Dedifferentiated amniotic fluid mesenchymal stem cell (primary cell): ENCODE results near the gene ZNF117.
"Not testable (repeated sequence)": the region's sequence is repeated elsewhere in the genome, so short reads cannot be mapped to it uniquely, and the experiment has no call there.

Source experiments
- DNase-seq: peaks from one replicate; pipeline ENCODE4 v3.0.0-alpha.2; 2016; ENCODE audit errors: extremely low spot score

Gene ZNF117

DNA sequence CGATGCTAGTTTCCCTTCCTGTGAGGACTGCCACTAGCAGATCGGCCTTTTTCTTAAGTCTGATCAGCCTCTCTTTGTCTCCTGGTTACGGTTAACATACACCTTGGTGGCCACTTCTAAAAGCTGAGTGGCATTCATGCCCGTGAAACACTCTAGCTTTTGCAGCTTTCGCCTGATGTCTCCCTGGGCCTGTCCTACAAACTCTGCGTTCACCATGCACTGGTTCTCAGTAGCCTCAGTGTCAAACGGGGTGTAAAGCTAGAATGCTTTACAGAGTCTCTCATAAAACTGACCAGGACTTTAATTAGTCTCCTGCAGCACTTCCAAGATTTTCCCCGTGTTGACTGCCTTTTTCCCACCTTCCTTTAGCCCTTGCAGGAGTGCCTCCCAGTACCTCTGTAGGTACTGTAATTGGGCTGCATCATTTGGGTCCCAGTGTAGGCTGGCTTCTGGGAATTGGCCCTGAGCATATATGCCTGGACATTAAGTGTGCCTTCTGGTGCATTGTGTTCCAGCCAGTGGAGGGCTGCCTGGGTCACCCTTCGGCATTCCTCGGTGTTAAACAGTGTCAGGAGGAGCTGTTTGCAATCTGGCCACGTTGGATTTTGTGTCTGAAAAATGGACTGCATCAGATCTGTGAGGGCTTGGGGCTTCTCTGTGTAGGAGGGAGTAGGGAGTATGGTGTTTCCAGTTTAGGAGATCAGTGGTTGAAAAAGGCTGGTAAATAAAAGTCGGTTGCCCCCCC lies 6.5 kb upstream of the ZNF117 start:
- DNase-seq, result no peak

- DNase-seq, result no peak
These were observed 5.5 kb upstream of the ZNF117 start for GRCh38 chr7:64996305-64996704.

GRCh38 chr7:64993901-64994300 lies 3.1 kb upstream of the ZNF117 start:
- DNase-seq, result no peak

DNA sequence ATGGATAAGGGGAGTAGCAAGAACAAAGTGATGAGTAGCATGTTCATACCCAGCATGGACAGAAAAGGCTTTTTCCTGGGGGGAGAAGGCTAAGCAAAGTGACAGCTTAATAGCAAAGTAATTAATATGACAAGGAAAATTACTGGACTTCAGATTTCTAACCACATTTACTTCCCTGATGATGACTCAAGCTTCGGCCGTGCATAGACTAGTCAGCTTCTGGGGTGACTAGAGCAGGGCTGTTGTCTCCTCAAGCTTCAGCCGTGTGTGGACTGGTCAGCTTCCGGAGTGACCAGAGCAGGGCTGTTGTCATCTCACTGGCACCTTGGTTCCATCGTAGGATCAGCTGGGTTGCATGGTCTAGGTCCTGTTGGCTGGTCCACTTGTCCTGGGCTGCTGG lies 2.1 kb upstream of the ZNF117 start:
- no peak for DNase-seq

DNA sequence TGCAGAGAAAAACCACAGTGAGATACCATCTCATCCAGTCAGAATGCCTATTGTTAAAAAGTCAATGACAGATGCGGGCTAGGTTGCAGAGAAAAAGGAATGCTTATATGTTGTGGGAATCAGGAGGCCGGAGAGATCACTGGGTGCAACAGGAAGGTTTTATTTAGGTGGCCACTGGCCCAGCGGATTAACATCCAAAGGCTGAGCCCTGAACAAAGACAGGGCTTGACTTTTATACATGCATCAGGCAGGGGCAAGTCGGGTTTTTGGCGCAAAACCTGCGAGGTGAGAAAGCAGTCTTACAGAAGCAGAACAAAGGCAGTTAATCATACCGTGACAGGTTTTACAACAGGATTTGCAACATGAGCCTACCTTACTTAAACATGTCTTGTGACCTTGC lies 620 bp downstream of the ZNF117 start:
- no peak for DNase-seq

GRCh38 chr7:64978497-64979203 lies 12.2 kb downstream of the ZNF117 start:
- no peak for DNase-seq

GRCh38 chr7:64965594-64965993 lies 25.2 kb downstream of the ZNF117 start:
- no peak for DNase-seq

GRCh38 chr7:64959072-64959747 lies 31.6 kb downstream of the ZNF117 start:
- DNase-seq, result no peak

GRCh38 chr7:64951250-64951848 lies 39.5 kb downstream of the ZNF117 start:
- DNase-seq, result peak; percentile 63

GRCh38 chr7:64950673-64951072 lies 40.2 kb downstream of the ZNF117 start:
- not testable (repeated sequence) for DNase-seq

DNA sequence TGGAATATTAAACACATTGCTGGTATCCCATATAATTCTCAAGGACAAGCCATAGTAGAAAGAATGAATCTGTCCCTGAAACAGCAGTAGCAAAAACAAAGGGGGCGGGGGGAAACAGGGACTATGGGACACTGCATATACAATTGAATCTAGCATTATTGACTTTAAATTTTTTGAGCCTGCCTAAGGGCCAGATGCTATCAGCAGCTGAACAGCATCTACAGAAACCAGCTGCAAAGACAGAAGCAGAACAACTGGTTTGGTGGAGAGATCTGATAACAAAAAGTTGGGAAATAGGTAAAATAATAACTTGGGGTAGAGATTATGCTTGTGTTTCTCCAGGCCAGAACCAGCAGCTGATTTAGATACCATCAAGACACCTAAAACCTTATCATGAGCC lies 42.1 kb downstream of the ZNF117 start:
- not testable (repeated sequence) for DNase-seq

GRCh38 chr7:64947252-64948000 lies 43.4 kb downstream of the ZNF117 start:
- no peak for DNase-seq

DNA sequence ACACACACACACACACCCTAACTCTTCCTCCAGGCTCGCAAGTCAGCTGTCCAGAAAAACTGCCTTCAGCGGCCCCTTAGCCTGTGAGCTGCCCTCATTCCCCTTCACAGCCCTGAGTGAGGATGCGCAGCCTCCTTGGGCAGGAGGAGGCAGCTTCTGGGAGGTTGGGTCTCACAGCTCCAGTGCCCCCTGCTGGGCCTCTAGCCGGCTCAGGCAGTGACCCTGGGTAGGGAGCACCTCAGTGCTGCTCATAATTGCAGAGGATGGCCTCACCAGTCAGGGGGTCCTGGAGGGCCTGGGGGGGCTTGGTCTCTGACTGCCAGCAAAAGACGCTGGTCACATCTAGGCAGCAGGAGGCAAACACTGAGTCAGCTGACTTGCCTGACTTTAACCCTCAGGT lies 44.1 kb downstream of the ZNF117 start:
- DNase-seq, result no peak

DNA sequence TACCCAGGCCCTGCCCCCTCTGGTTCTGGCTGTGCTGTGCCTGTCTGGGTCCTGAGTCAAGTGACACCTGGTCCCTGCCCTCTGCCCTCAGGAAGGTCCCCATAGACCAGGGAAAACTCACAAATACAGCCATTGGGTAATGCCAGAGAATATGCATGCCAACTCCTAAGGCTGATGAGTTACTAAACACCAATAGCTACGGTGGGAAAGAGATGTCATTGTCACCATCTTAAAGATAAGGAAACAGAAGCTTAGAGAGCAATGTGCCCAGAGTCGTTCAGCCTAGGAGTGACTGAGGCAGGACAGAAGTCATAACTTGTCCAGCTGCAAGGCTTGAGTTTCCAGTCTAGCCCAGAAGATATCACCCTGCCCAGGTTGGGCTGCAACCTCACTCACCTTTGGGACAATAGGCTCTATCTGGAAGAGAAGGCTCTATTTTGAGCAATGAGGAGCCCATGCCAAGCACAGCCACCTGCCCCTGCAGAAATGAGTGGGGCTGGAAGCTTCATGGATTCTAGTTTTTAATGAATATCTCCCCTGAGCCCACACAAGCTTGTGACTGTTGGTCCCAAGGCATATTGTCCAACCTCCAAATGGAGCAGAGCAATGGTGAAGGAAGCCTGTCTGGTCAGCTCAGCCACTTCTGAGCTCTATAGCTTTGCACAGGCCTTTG lies 45.2 kb downstream of the ZNF117 start:
- no peak for DNase-seq

GRCh38 chr7:64944667-64945502 lies 46.0 kb downstream of the ZNF117 start:
- not testable (repeated sequence) for DNase-seq

DNA sequence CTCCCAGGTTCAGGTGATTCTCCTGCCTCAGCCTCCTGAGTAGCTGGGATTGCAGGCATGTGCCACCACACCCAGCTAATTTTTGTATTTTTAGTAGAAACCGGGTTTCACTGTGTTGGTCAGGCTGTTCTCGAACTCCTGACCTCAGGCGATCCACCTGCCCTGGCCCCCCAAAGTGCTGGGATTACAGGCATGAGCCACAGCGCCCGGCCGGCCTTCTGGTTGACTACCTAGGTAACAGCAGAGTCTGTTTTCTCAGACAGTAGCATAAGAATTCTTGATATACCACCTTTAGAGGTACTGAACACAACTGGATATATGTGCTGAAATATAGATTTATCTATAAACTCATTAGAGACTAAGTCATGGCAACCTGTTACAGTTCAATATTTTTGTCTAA lies 50.8 kb downstream of the ZNF117 start:
- not testable (repeated sequence) for DNase-seq

DNA sequence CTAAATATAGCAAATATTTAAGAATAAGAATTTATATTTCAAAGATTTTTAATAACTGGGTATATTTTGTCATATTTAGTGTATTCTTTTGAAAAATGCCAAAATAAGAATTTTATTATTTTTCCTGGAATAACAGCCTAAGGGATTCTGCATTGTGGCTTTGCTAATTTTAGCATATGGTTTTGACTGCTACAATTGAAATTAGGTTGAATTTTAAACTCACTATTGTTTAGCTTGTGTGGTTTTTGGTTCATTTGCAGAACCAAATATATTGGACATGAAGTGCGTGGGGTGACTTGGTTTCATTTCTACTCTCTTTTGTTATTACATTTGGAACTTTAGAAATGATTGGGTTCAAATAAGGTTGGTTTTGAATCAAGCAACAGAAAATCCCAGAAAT lies 52.3 kb downstream of the ZNF117 start:
- DNase-seq, result no peak

- no peak for DNase-seq
These were observed 56.4 kb downstream of the ZNF117 start for GRCh38 chr7:64934478-64934877.

GRCh38 chr7:64928252-64929187 lies 62.3 kb downstream of the ZNF117 start:
- not testable (repeated sequence) for DNase-seq
